ENCODE measurements around the gene LAMC2.
"Not testable (repeated sequence)": the region's sequence is repeated elsewhere in the genome, so short reads cannot be mapped to it uniquely, and the experiment has no call there.

The LAMC2 gene

DNA sequence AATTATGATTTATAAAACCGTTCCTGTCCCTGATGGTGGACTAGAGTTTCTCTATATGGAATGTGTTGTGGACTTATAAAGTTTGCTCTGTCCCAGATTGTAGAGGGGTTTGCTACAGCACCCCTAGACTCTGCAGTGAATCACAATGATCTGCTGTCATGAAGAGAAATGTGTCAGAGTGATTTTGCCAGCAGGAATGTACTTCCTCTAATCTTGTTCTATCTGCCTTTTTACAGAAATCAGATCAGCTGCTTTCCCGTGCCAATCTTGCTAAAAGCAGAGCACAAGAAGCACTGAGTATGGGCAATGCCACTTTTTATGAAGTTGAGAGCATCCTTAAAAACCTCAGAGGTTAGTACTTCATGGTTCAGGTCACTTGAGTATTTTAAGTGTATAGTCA is 52.0 kb downstream of the LAMC2 start:
- DNase-seq (ENCODE audit: low read depth), result no peak

DNA sequence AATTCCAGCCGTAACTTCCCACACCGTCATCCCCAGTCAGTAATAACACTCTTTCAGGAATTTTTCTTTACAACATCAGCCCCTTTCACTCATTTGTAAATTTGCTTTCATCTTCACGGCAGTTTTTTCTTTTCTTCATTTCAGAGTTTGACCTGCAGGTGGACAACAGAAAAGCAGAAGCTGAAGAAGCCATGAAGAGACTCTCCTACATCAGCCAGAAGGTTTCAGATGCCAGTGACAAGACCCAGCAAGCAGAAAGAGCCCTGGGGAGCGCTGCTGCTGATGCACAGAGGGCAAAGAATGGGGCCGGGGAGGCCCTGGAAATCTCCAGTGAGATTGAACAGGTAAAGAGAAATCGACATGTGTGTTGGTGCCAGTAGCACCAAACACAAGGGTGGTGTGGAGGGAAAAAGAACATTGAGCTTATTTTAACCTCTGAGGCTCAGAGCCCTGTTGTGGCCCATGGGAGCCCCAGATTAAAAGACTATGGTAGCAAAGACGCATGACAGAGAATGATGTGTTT is 53.2 kb downstream of the LAMC2 start:
- no peak for DNase-seq (ENCODE audit: low read depth)

DNA sequence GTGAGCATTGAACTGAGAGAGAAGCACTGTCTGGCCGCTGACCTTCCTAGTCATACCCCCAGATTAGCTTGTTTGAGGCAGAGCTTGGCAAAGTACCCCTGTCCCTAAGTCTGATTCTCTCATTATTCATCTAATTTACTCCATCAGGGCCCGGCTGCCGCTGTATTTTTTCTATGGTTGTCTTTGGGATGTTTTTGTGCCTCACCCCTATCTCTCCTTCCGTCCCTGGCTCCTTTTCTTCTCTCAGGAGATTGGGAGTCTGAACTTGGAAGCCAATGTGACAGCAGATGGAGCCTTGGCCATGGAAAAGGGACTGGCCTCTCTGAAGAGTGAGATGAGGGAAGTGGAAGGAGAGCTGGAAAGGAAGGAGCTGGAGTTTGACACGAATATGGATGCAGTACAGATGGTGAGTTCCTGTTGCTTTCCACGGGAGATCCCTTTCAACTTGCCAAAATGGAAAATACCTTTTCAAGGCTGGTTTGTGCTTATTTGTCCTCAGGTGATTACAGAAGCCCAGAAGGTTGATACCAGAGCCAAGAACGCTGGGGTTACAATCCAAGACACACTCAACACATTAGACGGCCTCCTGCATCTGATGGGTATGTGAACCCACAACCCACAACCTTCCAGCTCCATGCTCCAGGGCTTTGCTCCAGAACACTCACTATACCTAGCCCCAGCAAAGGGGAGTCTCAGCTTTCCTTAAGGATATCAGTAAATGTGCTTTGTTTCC is 53.9 kb downstream of the LAMC2 start:
- DNase-seq (ENCODE audit: low read depth), result no peak

DNA sequence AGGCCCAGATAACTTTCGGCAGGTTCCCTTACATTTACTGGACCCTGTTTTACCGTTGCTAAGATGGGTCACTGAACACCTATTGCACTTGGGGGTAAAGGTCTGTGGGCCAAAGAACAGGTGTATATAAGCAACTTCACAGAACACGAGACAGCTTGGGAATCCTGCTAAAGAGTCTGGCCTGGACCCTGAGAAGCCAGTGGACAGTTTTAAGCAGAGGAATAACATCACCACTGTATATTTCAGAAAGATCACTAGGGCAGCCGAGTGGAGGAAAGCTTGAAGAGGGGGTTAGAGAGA is 54.4 kb downstream of the LAMC2 start:
- no peak for DNase-seq (ENCODE audit: low read depth)

GRCh38 chr1:183240853-183241252 is 54.8 kb downstream of the LAMC2 start:
- not testable (repeated sequence) for DNase-seq (ENCODE audit: low read depth)

DNA sequence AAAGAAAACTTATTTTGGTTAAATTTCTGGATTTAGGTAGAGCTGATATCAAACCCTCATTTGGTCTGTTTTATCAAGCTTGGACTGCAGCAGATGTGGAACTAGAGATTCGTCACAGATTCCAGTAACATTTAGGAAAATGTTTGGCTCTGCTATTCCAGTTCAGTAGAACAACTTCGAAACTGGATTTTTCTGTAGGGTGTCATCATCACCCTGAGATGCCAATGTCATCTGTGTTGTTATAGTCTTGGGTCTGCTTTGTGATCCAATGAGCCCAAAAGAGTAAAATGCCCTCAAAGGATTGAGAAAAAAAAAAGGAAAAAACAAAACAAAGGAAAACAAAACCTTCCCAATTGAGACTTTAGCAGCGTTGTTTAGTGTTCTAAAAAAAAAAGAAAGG is 55.4 kb downstream of the LAMC2 start:
- no peak for DNase-seq (ENCODE audit: low read depth)

DNA sequence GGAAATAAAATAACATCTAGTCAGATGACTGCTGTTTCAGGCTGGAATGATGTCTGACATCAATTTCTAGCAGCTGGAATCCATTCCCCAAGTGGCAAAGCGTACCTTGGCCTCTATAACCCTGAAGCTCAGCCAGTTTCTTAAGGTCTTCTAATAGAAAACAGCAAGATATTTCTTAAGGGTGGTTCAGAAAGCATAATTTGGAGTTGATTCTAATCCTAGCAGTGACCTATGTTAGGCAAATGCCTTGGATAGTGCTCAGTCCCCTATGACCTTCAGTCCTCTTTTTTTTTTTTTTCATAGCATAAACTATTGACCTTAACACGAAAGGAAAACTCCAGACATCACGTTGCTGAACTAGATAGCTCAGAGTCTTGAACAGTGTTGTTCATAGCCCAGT is 56.5 kb downstream of the LAMC2 start:
- DNase-seq (ENCODE audit: low read depth), result no peak

GRCh38 chr1:183243161-183244050 is 57.3 kb downstream of the LAMC2 start:
- DNase-seq (ENCODE audit: low read depth), result no peak

DNA sequence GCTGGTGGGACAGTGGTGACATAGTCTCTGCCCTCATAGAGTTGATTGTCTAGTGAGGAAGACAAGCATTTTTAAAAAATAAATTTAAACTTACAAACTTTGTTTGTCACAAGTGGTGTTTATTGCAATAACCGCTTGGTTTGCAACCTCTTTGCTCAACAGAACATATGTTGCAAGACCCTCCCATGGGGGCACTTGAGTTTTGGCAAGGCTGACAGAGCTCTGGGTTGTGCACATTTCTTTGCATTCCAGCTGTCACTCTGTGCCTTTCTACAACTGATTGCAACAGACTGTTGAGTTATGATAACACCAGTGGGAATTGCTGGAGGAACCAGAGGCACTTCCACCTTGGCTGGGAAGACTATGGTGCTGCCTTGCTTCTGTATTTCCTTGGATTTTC is 58.4 kb downstream of the LAMC2 start:
- no peak for DNase-seq (ENCODE audit: low read depth)

GRCh38 chr1:183245357-183245756 is 59.3 kb downstream of the LAMC2 start:
- DNase-seq (ENCODE audit: low read depth), result no peak

DNA sequence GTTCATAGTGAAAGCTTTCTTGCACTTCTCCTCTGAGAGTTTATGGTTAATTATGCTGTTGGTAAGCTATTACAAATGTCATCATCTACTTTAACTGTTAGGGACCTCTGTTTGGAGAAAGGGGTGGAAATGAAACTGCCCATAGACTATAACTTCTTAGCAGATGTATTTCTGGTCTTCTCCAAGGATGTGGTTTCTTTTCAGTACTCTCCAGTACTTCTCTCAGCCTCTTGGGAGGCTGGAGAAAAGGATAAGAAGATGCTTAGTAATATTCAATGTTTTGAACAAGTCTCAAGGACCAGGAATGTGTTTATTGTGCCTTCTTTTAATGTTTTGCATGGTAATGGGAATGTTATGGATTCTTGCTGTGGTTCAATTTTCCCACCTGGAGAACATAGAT is 60.4 kb downstream of the LAMC2 start:
- DNase-seq (ENCODE audit: low read depth), result no peak

DNA sequence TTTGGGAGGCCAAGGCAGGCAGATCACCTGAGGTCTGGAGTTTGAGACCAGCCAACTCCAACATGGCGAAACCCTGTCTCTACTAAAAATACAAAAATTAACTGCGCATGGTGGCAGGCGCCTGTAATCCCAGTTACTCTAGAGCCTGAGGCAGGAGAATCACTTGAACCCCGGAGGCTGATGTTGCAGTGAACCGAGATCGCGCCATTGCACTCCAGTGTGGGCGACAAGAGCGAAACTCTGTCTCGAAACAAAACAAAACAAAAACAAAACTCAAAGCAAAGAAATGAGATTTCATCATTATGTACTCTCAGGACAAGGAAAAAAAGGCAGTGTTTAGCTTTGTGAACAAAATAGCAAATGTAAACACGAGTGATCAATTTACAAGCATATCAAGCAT is 61.0 kb downstream of the LAMC2 start:
- DNase-seq (ENCODE audit: low read depth), result no peak

DNA sequence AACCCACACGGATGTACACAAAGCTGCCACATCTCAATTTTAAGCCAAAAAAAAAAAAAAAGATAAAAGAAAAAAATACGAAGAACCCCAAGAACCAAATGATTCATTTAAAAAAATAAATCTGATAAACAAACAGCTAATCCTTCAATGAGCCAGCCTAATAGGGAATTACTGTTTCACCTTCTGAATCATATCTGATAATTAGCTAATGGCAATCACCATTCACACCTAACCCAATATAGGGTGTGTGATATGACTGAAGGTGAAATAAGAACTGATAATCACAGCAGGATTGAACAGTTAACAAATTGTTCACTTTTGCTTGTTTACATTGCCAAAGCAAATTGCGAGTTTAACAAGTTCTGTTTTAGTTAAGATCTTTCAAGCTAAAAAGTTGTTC is 61.4 kb downstream of the LAMC2 start:
- DNase-seq (ENCODE audit: low read depth), result no peak

- DNase-seq (ENCODE audit: low read depth), result no peak
Measured at GRCh38 chr1:183247931-183248330, 61.9 kb downstream of the LAMC2 start.

GRCh38 chr1:183248989-183249691 is 63.1 kb downstream of the LAMC2 start:
- DNase-seq (ENCODE audit: low read depth), result no peak

- no peak for DNase-seq (ENCODE audit: low read depth)
Measured at GRCh38 chr1:183249941-183250452, 63.9 kb downstream of the LAMC2 start.

DNA sequence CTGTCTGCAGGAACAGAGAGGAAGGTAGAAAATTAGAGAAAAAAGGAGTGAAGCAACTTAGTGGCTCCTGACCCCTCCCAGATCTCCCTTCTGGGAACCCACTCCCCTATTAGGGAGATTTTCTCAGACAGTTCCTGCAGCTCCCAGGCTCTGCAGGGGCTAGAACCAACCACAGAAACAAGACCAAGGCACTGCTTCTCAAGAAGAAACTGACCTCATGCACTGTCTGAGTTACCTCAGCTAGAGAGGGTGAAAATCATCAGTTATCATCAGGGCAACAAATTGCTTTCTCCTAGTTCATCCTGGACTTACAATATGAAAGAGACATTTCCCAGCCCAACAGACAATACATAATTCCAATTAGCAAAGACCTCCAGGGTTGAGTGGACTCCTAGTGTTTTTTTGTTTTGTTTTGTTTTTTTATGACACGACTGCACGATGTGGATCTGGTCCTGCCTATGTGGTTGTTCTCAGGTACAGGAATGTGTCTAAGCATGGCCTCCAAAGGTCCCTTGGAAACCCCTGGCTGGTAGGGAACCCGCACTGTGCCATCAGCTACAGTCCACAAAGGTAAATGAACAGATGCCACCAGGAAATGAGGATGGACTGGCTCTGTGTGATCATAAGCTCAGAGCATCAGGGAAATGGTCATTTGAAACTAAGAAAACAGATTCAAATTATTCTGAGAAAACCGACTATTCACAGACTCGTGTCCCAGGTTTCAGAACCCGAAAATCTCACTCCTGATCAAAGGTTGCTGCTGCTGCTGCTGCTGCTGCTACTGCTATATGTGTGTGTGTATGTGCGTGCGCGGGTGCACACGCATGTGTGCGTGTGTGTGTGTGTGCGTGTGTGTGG is 65.3 kb downstream of the LAMC2 start:
- no peak for DNase-seq (ENCODE audit: low read depth)

GRCh38 chr1:183251959-183252450 is 65.9 kb downstream of the LAMC2 start:
- DNase-seq (ENCODE audit: low read depth), result no peak

- DNase-seq (ENCODE audit: low read depth), result no peak
Measured at GRCh38 chr1:183255073-183255472, 69.0 kb downstream of the LAMC2 start.

DNA sequence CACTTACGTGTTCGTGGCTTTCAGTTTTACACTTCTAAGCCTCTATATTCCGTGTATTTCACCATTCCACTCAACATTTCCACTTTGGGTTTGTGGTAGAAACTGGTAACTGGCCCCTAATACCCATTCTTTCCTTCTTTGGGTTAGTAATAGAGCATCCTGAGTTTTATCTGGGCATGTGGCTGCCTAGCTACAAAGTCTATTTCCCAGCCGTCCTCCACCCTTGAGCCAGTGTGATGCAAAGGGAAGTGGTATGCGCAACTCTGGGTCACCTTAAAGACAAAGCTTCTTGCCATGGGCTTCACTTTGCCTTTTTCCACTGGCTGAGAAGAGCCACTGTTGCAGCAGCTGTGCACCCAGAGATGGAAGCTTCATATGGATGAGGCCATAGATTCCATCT is 73.9 kb downstream of the LAMC2 start:
- DNase-seq (ENCODE audit: low read depth), result no peak

DNA sequence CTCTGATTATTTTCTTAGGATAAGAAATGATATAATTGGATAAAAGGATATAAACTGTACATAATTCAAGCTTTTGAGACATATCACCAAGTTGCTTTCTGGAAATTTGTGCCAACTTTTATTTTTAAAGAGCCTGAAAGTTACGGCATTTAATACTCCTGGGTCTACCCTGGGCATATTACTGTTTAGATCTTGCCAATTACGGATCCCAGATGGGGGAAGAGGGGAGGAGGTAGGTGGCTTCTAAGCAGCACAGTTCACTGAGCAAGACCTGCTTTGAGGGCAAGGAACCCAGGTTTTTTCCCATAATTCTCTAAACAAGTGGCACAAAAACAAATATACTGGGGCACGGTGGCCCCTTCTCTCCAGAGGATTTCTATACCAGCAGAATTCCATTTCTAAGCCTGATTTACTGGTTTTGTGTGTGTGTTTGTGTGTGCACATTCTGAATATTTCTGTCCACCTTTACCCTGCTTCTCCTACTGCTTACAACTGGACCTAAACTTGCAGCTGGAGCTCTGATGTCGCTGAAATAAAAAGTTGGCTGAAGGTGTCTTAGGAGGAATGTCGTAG is 76.7 kb downstream of the LAMC2 start:
- DNase-seq (ENCODE audit: low read depth), result no peak
